Endodermal cell (in vitro differentiated cells): ENCODE measurements around the gene COPS3. TPM values are rescaled to one million over a fixed set of nuclear protein-coding genes. Genes with fewer than 3 reads are reported as not detected.

Experiments
- DNase-seq: peaks from one replicate; pipeline ENCODE4 v3.0.0-alpha.2; 2017
- H3K27ac ChIP-seq: 2 replicates; pipeline ENCODE4 v1.5.1; 2013; ENCODE audit warnings: mild to moderate bottlenecking, low read depth, low read length, moderate library complexity
- H3K27me3 ChIP-seq: 2 replicates; pipeline ENCODE4 v1.6.1; 2013; ENCODE audit warnings: mild to moderate bottlenecking, low read length, moderate library complexity; ENCODE audit not compliant: insufficient read depth, control insufficient read depth, poor library complexity, severe bottlenecking
- H3K36me3 ChIP-seq: 2 replicates; pipeline ENCODE4 v1.7.0; 2013; ENCODE audit warnings: mild to moderate bottlenecking, low read length, moderate library complexity; ENCODE audit not compliant: control insufficient read depth, insufficient read depth
- H3K4me1 ChIP-seq: one replicate; pipeline ENCODE4 v1.7.0; 2013; ENCODE audit warnings: low read length; ENCODE audit not compliant: control insufficient read depth, insufficient read depth
- H3K4me3 ChIP-seq: 2 replicates; pipeline ENCODE4 v1.5.1; 2013; ENCODE audit warnings: mild to moderate bottlenecking, low read length, moderate library complexity
- H3K9ac ChIP-seq: 2 replicates; pipeline ENCODE4 v1.6.1; 2013; ENCODE audit warnings: mild to moderate bottlenecking, low read length, moderate library complexity; ENCODE audit not compliant: poor library complexity, severe bottlenecking; ENCODE audit errors: extremely low read depth
- H3K9me3 ChIP-seq: 2 replicates; pipeline ENCODE4 v1.6.1; 2013; ENCODE audit warnings: mild to moderate bottlenecking, low read length, moderate library complexity; ENCODE audit not compliant: control insufficient read depth
- H3K27ac Mint-ChIP-seq: 2 replicates; pipeline ENCODE4 v1.8.0; 2020; ENCODE audit warnings: mixed read lengths
- H3K27me3 Mint-ChIP-seq: 2 replicates; pipeline ENCODE4 v1.8.0; 2021; ENCODE audit warnings: mild to moderate bottlenecking, mixed read lengths; ENCODE audit not compliant: insufficient read depth
- H3K36me3 Mint-ChIP-seq: 2 replicates; pipeline ENCODE4 v1.8.0; 2020; ENCODE audit warnings: low read depth, mixed read lengths
- H3K4me1 Mint-ChIP-seq: 2 replicates; pipeline ENCODE4 v1.8.0; 2020; ENCODE audit warnings: mixed read lengths
- H3K4me3 Mint-ChIP-seq: 2 replicates; pipeline ENCODE4 v1.8.0; 2020; ENCODE audit warnings: mild to moderate bottlenecking, moderate library complexity, mixed read lengths
- H3K9me3 Mint-ChIP-seq: 2 replicates; pipeline ENCODE4 v1.8.0; 2020; ENCODE audit warnings: mild to moderate bottlenecking, mixed read lengths
- CTCF ChIP-seq: fragments of 200-600 bp; sonication (generic); conservative IDR thresholded peaks from 2 replicates; pipeline ENCODE4 v1.5.0; 2021; ENCODE audit warnings: antibody characterized with exemption, mild to moderate bottlenecking
- WGBS, 2 experiments: methylation state at CpG; one replicate each; pipeline versions ENCODE4 v1.1.5 to v1.1.7; 2013; ENCODE audit warnings: missing lambda C conversion rate in 2 of 2, mixed read lengths in 1 of 2; ENCODE audit not compliant: insufficient coverage in 1 of 2, insufficient read length in 1 of 2; 5-methylcytosine and 5-hydroxymethylcytosine counted together
- total RNA-seq, 2 donors: library from RNA; stranded (reverse); fragmentation: NEBNext Ultra II Directional in 1 of 2; extraction: Animal tissue kit (Norgen Biotek cat#: 25700) in 1 of 2; gene quantifications; 2 replicates in 1 of 2; 3 replicates in 1 of 2; pipeline ENCODE4 v1.2.1, GENCODE V29; 2021

Gene COPS3
- total RNA-seq, 2 donors from 2014 or later = 63.1 to 67.5 TPM

GRCh38 chr17:17235212-17236174 is 45.6 kb downstream of the COPS3 start:
- peaks cover 24% of the 10 kb centered on the region for H3K36me3 Mint-ChIP-seq
- Histone ChIP-seq H3K27ac (no peak overlapping the region), H3K9me3 (no peaks in the 10 kb centered on the region), H3K4me1 (no peaks in the 10 kb centered on the region), H3K36me3 (peaks cover 22% of the 10 kb centered on the region), H3K9ac (peak overlapping the region; percentile 100), H3K27me3 (no peaks in the 10 kb centered on the region), H3K4me3 (peak overlapping the region; percentile 92)
- no peaks in the 10 kb centered on the region for H3K9me3 Mint-ChIP-seq
- TF ChIP-seq CTCF = no peak
- peaks cover 14% of the 10 kb centered on the region for H3K4me1 Mint-ChIP-seq
- WGBS, 2 experiments = 84 to 85% methylated on average over 15 to 19 of the region's 19 CpGs
- H3K27me3 Mint-ChIP-seq = no peaks in the 10 kb centered on the region
- H3K4me3 Mint-ChIP-seq = peak overlapping the region; percentile 94
- no peak overlapping the region for H3K27ac Mint-ChIP-seq
- DNase-seq = no peak

- 92 to 93% methylated on average over 5 to 11 of the region's 11 CpGs for whole genome bisulfite sequencing, 2 experiments
- Mint-ChIP-seq H3K27ac (no peak overlapping the region), H3K4me3 (no peak overlapping the region), H3K4me1 (peaks cover 12% of the 10 kb centered on the region), H3K9me3 (no peaks in the 10 kb centered on the region), H3K27me3 (no peaks in the 10 kb centered on the region), H3K36me3 (peaks cover 50% of the 10 kb centered on the region)
- Histone ChIP-seq H3K27ac (no peak overlapping the region), H3K27me3 (no peaks in the 10 kb centered on the region), H3K9me3 (no peaks in the 10 kb centered on the region), H3K36me3 (peaks cover 52% of the 10 kb centered on the region), H3K4me3 (no peak overlapping the region), H3K9ac (no peak overlapping the region), H3K4me1 (no peaks in the 10 kb centered on the region)
- TF ChIP-seq CTCF = no peak
- no peak for DNase-seq
These were observed 48.8 kb downstream of the COPS3 start for GRCh38 chr17:17232303-17232621.

- Histone ChIP-seq H3K4me1 (no peaks in the 10 kb centered on the region), H3K9me3 (no peaks in the 10 kb centered on the region), H3K4me3 (no peak overlapping the region), H3K9ac (no peak overlapping the region), H3K36me3 (peaks cover 57% of the 10 kb centered on the region), H3K27ac (no peak overlapping the region), H3K27me3 (no peaks in the 10 kb centered on the region)
- Mint-ChIP-seq H3K27me3 (no peaks in the 10 kb centered on the region), H3K9me3 (no peaks in the 10 kb centered on the region), H3K4me1 (peaks cover 12% of the 10 kb centered on the region), H3K4me3 (no peak overlapping the region), H3K36me3 (peaks cover 54% of the 10 kb centered on the region), H3K27ac (no peak overlapping the region)
- 86 to 93% methylated on average over 14 to 16 of the region's 16 CpGs for WGBS, 2 experiments
- DNase-seq = no peak
- no peak for TF ChIP-seq CTCF
These were observed 49.3 kb downstream of the COPS3 start for GRCh38 chr17:17231621-17232302.
